Neuron (in vitro differentiated cells): Measurements from ENCODE around the gene SEPHS2.
A peak's percentile ranks its signal among the peaks of the same experiment; 100 is the strongest.

ENCODE experiments used
- H2AFZ ChIP-seq: one replicate; pipeline ENCODE4 v1.6.1; 2013; ENCODE audit warnings: low read depth, mild to moderate bottlenecking, inconsistent platforms, low read length, moderate library complexity
- H3K27me3 ChIP-seq: one replicate; pipeline ENCODE4 v1.6.1; 2013; ENCODE audit warnings: low read length; ENCODE audit not compliant: insufficient read depth
- H3K36me3 ChIP-seq: one replicate; pipeline ENCODE4 v1.6.1; 2013; ENCODE audit warnings: low read length; ENCODE audit not compliant: insufficient read depth
- H3K4me1 ChIP-seq: one replicate; pipeline ENCODE4 v1.6.1; 2013; ENCODE audit warnings: low read length; ENCODE audit not compliant: insufficient read depth
- H3K4me3 ChIP-seq: 2 replicates; pipeline ENCODE4 v1.5.1; 2013; ENCODE audit warnings: mild to moderate bottlenecking, low read length, moderate library complexity
- H3K9me3 ChIP-seq: one replicate; pipeline ENCODE4 v1.6.1; 2013; ENCODE audit warnings: low read length

Gene SEPHS2

DNA sequence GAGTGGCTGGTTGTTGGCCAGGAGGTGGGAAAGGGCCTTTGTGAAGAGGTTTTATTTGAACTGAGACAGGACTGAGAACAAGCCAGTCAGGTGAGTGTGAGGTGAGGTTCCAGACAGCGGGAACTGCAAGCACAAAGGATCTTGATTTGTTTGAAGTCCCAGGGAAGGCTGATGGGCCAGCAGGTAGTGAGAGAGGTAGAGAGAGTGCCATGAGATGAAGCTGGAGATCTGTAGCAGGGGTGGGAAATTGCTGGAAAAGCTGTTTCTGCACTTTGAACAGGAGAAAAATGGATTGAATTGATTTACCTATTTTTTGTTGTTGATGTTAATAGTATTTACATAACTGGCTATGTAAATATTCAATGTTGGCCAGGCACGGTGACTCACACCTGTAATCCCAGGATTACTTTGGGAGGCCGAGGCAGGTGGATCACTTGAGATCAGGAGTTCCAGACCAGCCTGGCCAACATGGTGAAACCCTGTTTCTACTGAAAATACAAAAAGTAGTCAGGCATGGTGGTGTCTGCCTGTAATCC is 8.1 kb downstream of the SEPHS2 start:
- Histone ChIP-seq H3K9me3 (no peaks in the 10 kb centered on the region), H3K4me1 (no peaks in the 10 kb centered on the region), H2AFZ (no peak overlapping the region), H3K27me3 (peaks cover 7% of the 10 kb centered on the region), H3K36me3 (no peaks in the 10 kb centered on the region), H3K4me3 (no peak overlapping the region)

- H3K9me3 ChIP-seq = no peaks in the 10 kb centered on the region
- no peak overlapping the region for H3K4me3 ChIP-seq
- H3K36me3 ChIP-seq = no peaks in the 10 kb centered on the region
- H2AFZ ChIP-seq = no peak overlapping the region
- H3K27me3 ChIP-seq = peaks cover 7% of the 10 kb centered on the region
- H3K4me1 ChIP-seq = peaks cover 6% of the 10 kb centered on the region
These were observed 10.8 kb downstream of the SEPHS2 start for GRCh38 chr16:30434852-30435251.

DNA sequence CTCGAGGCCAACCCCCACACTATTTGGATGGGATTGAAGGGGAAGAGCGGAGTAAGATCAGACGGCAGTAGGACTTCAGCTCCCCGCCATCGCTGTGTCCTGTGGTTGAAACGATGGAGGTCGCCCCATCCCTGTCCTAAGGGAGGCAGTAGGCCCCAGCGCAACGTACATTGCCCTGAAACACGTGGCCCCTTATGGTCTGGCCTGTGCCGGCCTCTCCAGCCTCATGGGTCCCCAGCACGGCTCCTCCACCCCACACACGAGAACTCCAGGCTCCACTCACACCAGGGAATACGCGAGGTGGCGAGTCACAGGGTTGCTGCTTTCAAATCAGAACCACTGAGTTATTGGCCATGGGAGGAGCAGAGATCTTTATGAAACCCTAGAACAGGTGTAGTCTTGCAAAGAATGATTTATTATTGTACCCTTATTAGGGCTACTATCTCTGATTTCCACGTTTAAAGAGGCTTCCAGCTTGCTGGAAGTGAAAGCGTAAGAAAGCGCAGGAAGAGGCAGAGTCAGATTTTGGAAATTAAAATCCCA is 15.2 kb downstream of the SEPHS2 start:
- Histone ChIP-seq H3K9me3 (no peaks in the 10 kb centered on the region), H3K4me3 (peak overlapping the region; percentile 78), H3K27me3 (peaks cover 1% of the 10 kb centered on the region), H3K4me1 (peaks cover 9% of the 10 kb centered on the region), H3K36me3 (peaks cover 12% of the 10 kb centered on the region), H2AFZ (peak overlapping the region; percentile 53)

- Histone ChIP-seq H3K27me3 (no peaks in the 10 kb centered on the region), H3K36me3 (peaks cover 12% of the 10 kb centered on the region), H2AFZ (peak within 1 kb of the TSS; percentile 53), H3K4me3 (peak within 1 kb of the TSS; percentile 78), H3K4me1 (peaks cover 9% of the 10 kb centered on the region), H3K9me3 (no peaks in the 10 kb centered on the region)
These were observed 15.8 kb downstream of the SEPHS2 start, which contains the start of gene DCTPP1 for GRCh38 chr16:30429678-30430427. Gene DCTPP1, minus strand, starts transcription at chr16:30430030. Its CDS starts 50 bp downstream, at chr16:30429980.

DNA sequence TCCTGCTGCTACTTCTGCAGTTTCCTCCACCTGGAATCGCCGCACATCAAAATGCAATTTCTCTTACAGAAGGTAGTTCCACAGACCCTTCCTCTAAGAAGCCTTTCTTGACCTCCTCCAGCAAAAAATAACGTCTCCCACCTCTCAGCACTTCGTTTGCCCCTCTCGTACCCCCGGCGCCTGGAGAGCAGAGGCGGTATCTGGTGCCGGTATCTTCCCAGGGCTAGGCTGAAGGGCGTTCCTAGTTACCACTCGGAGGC is 16.3 kb downstream of the SEPHS2 start:
- H2AFZ ChIP-seq = peak overlapping the region; percentile 53
- H3K36me3 ChIP-seq = peaks cover 16% of the 10 kb centered on the region
- H3K9me3 ChIP-seq = no peaks in the 10 kb centered on the region
- no peaks in the 10 kb centered on the region for H3K27me3 ChIP-seq
- H3K4me3 ChIP-seq = peak overlapping the region; percentile 78
- peaks cover 9% of the 10 kb centered on the region for H3K4me1 ChIP-seq

DNA sequence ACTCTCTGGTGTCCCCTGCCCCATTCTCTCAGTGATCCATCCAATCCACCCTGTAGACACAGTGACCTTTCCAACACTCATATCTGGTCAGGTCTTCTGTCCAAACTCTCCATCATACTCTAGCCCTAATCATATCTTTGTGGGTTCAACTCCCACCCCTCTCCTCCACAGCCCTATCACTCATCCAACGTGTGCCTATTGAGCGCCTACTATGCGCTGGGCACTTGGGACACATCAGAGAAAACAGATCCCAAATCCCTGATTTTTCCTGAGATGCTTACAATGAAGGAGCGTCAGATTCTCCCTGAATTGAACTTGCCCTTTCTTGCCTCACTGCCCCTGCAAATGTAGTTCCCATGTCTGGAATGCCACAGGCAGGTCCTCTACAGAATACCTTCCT is 17.6 kb downstream of the SEPHS2 start:
- no peak overlapping the region for H2AFZ ChIP-seq
- H3K36me3 ChIP-seq = peaks cover 26% of the 10 kb centered on the region
- no peak overlapping the region for H3K4me3 ChIP-seq
- no peaks in the 10 kb centered on the region for H3K9me3 ChIP-seq
- H3K4me1 ChIP-seq = peaks cover 9% of the 10 kb centered on the region
- H3K27me3 ChIP-seq = no peaks in the 10 kb centered on the region

DNA sequence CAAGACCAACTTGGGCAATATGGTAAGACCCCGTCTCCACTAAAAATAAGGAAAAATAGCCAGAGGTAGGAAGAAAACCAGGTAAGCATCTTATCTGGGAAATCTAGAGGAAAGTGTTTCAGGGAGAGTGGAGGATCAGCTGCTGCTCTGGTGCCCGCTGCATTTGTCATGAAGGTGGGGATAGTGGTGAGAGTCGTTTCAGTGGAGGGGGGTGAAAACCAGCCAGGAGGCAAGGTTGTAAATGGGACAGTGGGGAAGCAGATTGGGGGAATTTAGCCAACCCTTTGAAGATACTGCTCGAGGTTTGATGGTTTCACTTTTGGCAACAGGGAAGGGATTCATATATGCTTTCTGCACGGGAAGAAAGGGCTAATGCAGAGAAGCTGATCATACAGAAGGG is 24.7 kb downstream of the SEPHS2 start:
- Histone ChIP-seq H2AFZ (no peak overlapping the region), H3K27me3 (no peaks in the 10 kb centered on the region), H3K36me3 (peaks cover 50% of the 10 kb centered on the region), H3K9me3 (no peaks in the 10 kb centered on the region), H3K4me1 (no peaks in the 10 kb centered on the region), H3K4me3 (no peak overlapping the region)

- no peaks in the 10 kb centered on the region for H3K4me1 ChIP-seq
- no peak overlapping the region for H3K4me3 ChIP-seq
- H3K36me3 ChIP-seq = peaks cover 42% of the 10 kb centered on the region
- no peak overlapping the region for H2AFZ ChIP-seq
- no peaks in the 10 kb centered on the region for H3K9me3 ChIP-seq
- no peaks in the 10 kb centered on the region for H3K27me3 ChIP-seq
These were observed 27.1 kb downstream of the SEPHS2 start for GRCh38 chr16:30418350-30419181.

- Histone ChIP-seq H3K27me3 (no peaks in the 10 kb centered on the region), H3K4me3 (no peak overlapping the region), H3K9me3 (no peaks in the 10 kb centered on the region), H3K4me1 (no peaks in the 10 kb centered on the region), H2AFZ (no peak overlapping the region), H3K36me3 (peaks cover 42% of the 10 kb centered on the region)
These were observed 27.9 kb downstream of the SEPHS2 start for GRCh38 chr16:30417529-30418349.

DNA sequence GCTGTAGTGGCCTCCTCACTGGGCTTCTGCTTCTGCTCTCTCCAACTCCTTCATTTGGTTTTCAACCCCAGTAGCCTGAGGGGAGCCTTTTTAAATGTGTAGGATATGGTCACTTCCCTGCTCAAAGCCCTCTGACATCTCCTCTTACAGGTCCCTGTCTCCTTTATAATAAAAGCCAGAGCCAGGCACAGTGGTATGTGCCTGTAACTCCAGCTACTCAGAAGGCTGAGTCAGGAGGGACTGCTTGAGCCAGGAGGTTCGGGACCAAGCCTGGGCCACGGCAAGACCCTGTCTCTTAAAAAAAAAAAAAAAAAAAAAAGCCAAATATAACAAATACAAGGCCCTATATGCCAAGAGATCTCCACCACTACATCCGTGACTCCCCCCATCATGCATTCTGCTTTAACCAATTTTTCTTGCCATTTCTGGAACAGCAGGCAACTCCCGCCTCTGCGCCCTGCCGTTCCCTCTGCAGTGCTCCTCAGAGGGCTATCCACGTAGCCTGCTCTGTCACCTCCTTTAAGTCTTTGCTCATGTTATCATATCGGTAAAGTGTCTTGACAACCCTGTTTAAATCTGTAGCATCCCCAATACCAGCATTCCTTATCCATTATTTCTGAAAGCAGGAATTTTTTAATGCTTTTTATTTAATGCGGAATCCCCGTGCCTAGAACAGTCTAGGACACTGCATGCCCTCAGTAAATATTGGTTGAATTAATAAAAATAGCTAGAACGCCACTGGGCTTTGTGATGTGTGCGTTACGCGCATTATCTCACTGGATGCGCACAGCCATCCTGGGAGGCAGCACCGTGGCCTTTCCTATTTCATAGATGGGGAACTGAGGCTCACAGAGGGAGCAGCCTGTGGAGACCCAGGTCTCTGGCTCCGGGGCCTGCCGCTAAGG is 28.8 kb downstream of the SEPHS2 start:
- H2AFZ ChIP-seq = no peak overlapping the region
- H3K4me1 ChIP-seq = no peaks in the 10 kb centered on the region
- H3K36me3 ChIP-seq = peaks cover 37% of the 10 kb centered on the region
- H3K9me3 ChIP-seq = no peaks in the 10 kb centered on the region
- H3K4me3 ChIP-seq = no peak overlapping the region
- H3K27me3 ChIP-seq = no peaks in the 10 kb centered on the region

- Histone ChIP-seq H2AFZ (no peak overlapping the region), H3K9me3 (no peaks in the 10 kb centered on the region), H3K36me3 (peaks cover 39% of the 10 kb centered on the region)
These were observed 29.5 kb downstream of the SEPHS2 start for GRCh38 chr16:30416047-30416603.

GRCh38 chr16:30414159-30414558 is 31.5 kb downstream of the SEPHS2 start:
- Histone ChIP-seq H3K4me1 (peaks cover 2% of the 10 kb centered on the region), H2AFZ (no peak overlapping the region), H3K4me3 (no peak overlapping the region), H3K27me3 (no peaks in the 10 kb centered on the region), H3K36me3 (peaks cover 39% of the 10 kb centered on the region), H3K9me3 (no peaks in the 10 kb centered on the region)

More at GRCh38 chr16:30416047-30416603, 29.5 kb downstream of the SEPHS2 start:
- H3K4me1 ChIP-seq = no peaks in the 10 kb centered on the region
- no peak overlapping the region for H3K4me3 ChIP-seq
- H3K27me3 ChIP-seq = no peaks in the 10 kb centered on the region
